Suprapubic skin (tissue), 4 donors: ENCODE measurements around the gene ESRRB. TPM values are rescaled to one million over a fixed set of nuclear protein-coding genes. Genes with fewer than 3 reads are reported as not detected.
A peak's percentile ranks its signal among the peaks of the same experiment; 100 is the strongest.

Source experiments
- DNase-seq, 2 donors: peaks; one replicate each; pipeline ENCODE4 v3.0.0-alpha.2; 2019; ENCODE audit warnings: low spot score in 2 of 2
- H3K27ac ChIP-seq: fragments of 200-600 bp; sonication (generic); one replicate; pipeline ENCODE4 v1.5.1; 2019
- H3K27me3 ChIP-seq: fragments of 200-600 bp; sonication (generic); one replicate; pipeline ENCODE4 v1.5.1; 2019
- H3K36me3 ChIP-seq: fragments of 200-600 bp; sonication (generic); one replicate; pipeline ENCODE4 v1.5.1; 2019
- H3K4me1 ChIP-seq: fragments of 200-600 bp; sonication (generic); one replicate; pipeline ENCODE4 v1.5.1; 2019
- H3K4me3 ChIP-seq: fragments of 200-600 bp; sonication (generic); one replicate; pipeline ENCODE4 v1.5.1; 2019; ENCODE audit warnings: mild to moderate bottlenecking
- H3K9me3 ChIP-seq: fragments of 200-600 bp; sonication (generic); one replicate; pipeline ENCODE4 v1.5.1; 2019
- EP300 ChIP-seq: sonication (generic); formaldehyde crosslinking; IDR thresholded peaks from one replicate; pipeline ENCODE4 v1.6.1; 2017; ENCODE audit warnings: antibody characterized with exemption
- POLR2A ChIP-seq, 2 donors: fragments of 450-650 bp; IDR thresholded peaks; one replicate each; pipeline ENCODE4 v1.6.1; 2017; ENCODE audit warnings: antibody characterized with exemption in 2 of 2, mild to moderate bottlenecking in 2 of 2, moderate library complexity in 2 of 2
- POLR2AphosphoS5 ChIP-seq, 3 donors: sonication (generic); formaldehyde crosslinking; IDR thresholded peaks; one replicate each; pipeline ENCODE4 v1.6.1; 2017; ENCODE audit warnings: antibody characterized with exemption in 3 of 3
- WGBS: methylation state at CpG from one replicate; pipeline ENCODE4 v1.1.5; 2018; 5-methylcytosine and 5-hydroxymethylcytosine counted together
- total RNA-seq, 4 donors: library from RNA; depleted of rRNA; stranded (reverse); fragments of >200 nt; gene quantifications; one replicate each; pipeline ENCODE4 v1.1.0, GENCODE V29; 2016
- TF ChIP-seq, protein P1 (sequence below), 2 donors: fragments of 200-600 bp in 1 of 2; fragments of 450-650 bp in 1 of 2; sonication (generic) in 1 of 2; IDR thresholded peaks; one replicate each; pipeline ENCODE4 v1.5.1; 2016 to 2019; ENCODE audit warnings: antibody characterized with exemption in 2 of 2, mild to moderate bottlenecking in 1 of 2, moderate library complexity in 1 of 2

ESRRB gene
- total RNA-seq, 4 donors from 2014 or later: 0.38 TPM; not detected in 3

- Histone ChIP-seq H3K27ac (no peak overlapping the region), H3K27me3 (peaks cover 89% of the 10 kb centered on the region), H3K4me3 (no peak overlapping the region), H3K36me3 (no peaks in the 10 kb centered on the region), H3K9me3 (no peaks in the 10 kb centered on the region), H3K4me1 (peaks cover 7% of the 10 kb centered on the region)
- DNase-seq: no peak
- TF ChIP-seq, protein P1, sequence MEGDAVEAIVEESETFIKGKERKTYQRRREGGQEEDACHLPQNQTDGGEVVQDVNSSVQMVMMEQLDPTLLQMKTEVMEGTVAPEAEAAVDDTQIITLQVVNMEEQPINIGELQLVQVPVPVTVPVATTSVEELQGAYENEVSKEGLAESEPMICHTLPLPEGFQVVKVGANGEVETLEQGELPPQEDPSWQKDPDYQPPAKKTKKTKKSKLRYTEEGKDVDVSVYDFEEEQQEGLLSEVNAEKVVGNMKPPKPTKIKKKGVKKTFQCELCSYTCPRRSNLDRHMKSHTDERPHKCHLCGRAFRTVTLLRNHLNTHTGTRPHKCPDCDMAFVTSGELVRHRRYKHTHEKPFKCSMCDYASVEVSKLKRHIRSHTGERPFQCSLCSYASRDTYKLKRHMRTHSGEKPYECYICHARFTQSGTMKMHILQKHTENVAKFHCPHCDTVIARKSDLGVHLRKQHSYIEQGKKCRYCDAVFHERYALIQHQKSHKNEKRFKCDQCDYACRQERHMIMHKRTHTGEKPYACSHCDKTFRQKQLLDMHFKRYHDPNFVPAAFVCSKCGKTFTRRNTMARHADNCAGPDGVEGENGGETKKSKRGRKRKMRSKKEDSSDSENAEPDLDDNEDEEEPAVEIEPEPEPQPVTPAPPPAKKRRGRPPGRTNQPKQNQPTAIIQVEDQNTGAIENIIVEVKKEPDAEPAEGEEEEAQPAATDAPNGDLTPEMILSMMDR (IDR thresholded peaks at IDR 0.05): no peak
- TF ChIP-seq EP300 (no peak), POLR2A (IDR thresholded peaks at IDR 0.05) (no peak), POLR2AphosphoS5 (IDR thresholded peaks at IDR 0.05) (no peak)
- 88% methylated on average over 5 of the region's 7 CpGs for WGBS
These were observed 6.0 kb downstream of the ESRRB start for GRCh38 chr14:76381817-76382494.

DNA sequence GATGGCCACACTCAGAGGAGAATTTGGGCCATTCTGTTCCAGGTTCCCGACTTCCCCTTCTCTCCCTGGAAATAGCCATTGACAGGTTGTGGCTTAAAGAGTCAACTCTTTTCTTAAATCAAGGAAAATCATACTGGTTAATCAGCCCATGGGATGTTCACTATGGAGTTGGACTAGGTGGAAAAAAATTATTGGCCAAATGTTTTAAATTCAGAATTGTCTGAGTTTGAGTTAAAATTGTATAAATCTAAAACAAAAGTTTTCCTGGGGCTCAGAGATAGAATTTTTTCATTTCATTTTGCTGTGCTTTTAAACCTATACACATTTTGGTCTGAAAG lies 6.5 kb downstream of the ESRRB start:
- DNase-seq: no peak
- H3K27me3 ChIP-seq: peaks cover 89% of the 10 kb centered on the region
- H3K4me3 ChIP-seq: no peak overlapping the region
- H3K9me3 ChIP-seq: no peaks in the 10 kb centered on the region
- 37% methylated on average over 1 of the region's 1 CpG for WGBS
- peaks cover 2% of the 10 kb centered on the region for H3K4me1 ChIP-seq
- no peaks in the 10 kb centered on the region for H3K36me3 ChIP-seq
- TF ChIP-seq, protein P1 (IDR thresholded peaks at IDR 0.05): no peak
- TF ChIP-seq EP300 (no peak), POLR2AphosphoS5 (IDR thresholded peaks at IDR 0.05) (no peak), POLR2A (IDR thresholded peaks at IDR 0.05) (no peak)
- no peak overlapping the region for H3K27ac ChIP-seq

GRCh38 chr14:76385435-76385834 lies 9.5 kb downstream of the ESRRB start:
- Histone ChIP-seq H3K36me3 (no peaks in the 10 kb centered on the region), H3K27me3 (peaks cover 71% of the 10 kb centered on the region), H3K4me1 (no peaks in the 10 kb centered on the region), H3K27ac (no peak overlapping the region), H3K4me3 (no peak overlapping the region), H3K9me3 (no peaks in the 10 kb centered on the region)
- DNase-seq: no peak
- WGBS: 67% methylated on average over 4 of the region's 4 CpGs
- TF ChIP-seq, protein P1 (IDR thresholded peaks at IDR 0.05): no peak

DNA sequence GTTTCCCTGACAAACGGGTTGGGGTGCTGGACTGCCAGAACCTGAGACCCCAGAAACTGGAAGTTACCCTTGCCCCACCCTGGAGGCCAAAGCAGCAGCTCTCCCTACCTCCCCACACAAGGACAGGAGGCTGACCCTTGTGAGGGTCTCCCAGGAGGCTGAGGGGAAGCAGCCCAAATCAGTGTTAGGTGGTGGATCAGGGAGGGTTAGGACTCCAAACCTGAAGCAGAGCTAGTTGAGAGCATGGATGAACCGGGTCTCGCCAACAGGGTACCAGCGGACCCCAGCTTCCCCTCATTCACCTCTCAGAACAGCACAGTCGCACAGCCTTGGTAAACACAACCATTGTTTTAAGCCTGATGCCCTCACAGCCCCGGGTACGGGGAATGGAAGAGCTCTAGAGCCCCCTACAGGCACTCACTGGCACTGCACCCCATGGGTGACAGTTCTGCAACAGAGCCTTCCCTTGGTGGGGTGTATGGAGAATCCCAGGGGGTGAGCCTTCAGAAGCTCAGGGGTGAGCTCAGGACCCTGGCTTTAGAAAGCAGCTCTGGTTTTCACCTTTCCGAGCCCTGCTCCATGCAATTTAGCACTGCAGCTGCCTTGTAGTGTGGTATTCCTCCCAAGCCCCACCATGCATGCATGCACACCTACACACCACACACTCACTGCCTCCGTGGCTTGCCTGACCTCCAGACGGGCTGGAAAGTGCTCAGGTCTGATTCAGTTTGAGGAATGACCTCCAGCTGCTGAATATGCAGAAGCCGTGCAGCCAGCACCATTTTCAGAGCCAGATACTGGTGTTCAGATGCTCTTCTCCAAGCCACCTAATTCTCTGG lies 11.2 kb downstream of the ESRRB start:
- WGBS: 34% methylated on average over 8 of the region's 11 CpGs
- H3K4me1 ChIP-seq: peaks cover 2% of the 10 kb centered on the region

DNA sequence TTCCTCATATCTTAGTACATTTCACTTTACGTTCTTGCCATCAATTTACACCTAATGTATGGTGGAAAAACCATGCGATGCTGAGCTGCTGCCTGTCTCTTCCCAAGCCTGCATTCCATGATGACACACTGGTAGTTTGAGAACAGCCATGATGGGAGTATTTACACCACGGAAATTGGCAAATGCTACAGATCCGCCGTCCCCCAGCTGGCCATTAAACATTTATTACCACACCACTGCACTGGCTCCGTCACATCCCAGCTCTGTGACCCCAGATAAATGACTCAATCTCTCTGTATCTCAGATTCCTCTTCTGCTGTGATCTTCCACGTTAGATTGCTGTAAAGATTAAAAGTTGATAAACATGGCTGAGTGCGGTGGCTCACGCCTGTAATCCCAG lies 13.9 kb downstream of the ESRRB start:
- 82% methylated on average over 9 of the region's 9 CpGs for WGBS
- no peaks in the 10 kb centered on the region for H3K36me3 ChIP-seq
- peaks cover 29% of the 10 kb centered on the region for H3K27me3 ChIP-seq
- peaks cover 2% of the 10 kb centered on the region for H3K4me1 ChIP-seq
- H3K4me3 ChIP-seq: no peak overlapping the region
- no peak overlapping the region for H3K27ac ChIP-seq
- TF ChIP-seq POLR2AphosphoS5 (IDR thresholded peaks at IDR 0.05) (no peak), POLR2A (IDR thresholded peaks at IDR 0.05) (no peak), EP300 (no peak)
- TF ChIP-seq, protein P1 (IDR thresholded peaks at IDR 0.05): no peak
- DNase-seq: no peak
- no peaks in the 10 kb centered on the region for H3K9me3 ChIP-seq

More for the DNA sequence above, 11.2 kb downstream of the ESRRB start:
- H3K36me3 ChIP-seq: no peaks in the 10 kb centered on the region
- H3K27ac ChIP-seq: no peak overlapping the region
- H3K27me3 ChIP-seq: peaks cover 54% of the 10 kb centered on the region
- H3K4me3 ChIP-seq: no peak overlapping the region
- H3K9me3 ChIP-seq: no peaks in the 10 kb centered on the region
- TF ChIP-seq EP300 (no peak), POLR2AphosphoS5 (IDR thresholded peaks at IDR 0.05) (no peak), POLR2A (IDR thresholded peaks at IDR 0.05) (no peak)
- TF ChIP-seq, protein P1 (IDR thresholded peaks at IDR 0.05): peak; percentile 25 to 96
- DNase-seq: peak in 1 of 2 donors; percentile 71
